Mucosa of gallbladder (tissue), 1 donor: ENCODE measurements around the gene GLIS1. TPM values are rescaled to one million over a fixed set of nuclear protein-coding genes. Genes with fewer than 3 reads are reported as not detected.

ENCODE experiments used
- DNase-seq: peaks from one replicate; pipeline ENCODE4 v3.0.0-alpha.2; 2020; ENCODE audit warnings: low spot score
- total RNA-seq: library from RNA; stranded (reverse); gene quantifications from one replicate; pipeline ENCODE4 v1.2.1, GENCODE V29; 2021
- donor health status: DM: no; HTN: no; CAD: no.

The GLIS1 gene
- total RNA-seq, 1 donor from 2014 or later, result 0.17 TPM

GRCh38 chr1:53511323-53511932 lies 227.5 kb downstream of the GLIS1 start:
- no peak for DNase-seq

GRCh38 chr1:53510215-53510614 lies 228.7 kb downstream of the GLIS1 start:
- no peak for DNase-seq

GRCh38 chr1:53509775-53510174 lies 229.2 kb downstream of the GLIS1 start:
- no peak for DNase-seq

GRCh38 chr1:53508991-53509666 lies 229.8 kb downstream of the GLIS1 start:
- DNase-seq, result no peak

DNA sequence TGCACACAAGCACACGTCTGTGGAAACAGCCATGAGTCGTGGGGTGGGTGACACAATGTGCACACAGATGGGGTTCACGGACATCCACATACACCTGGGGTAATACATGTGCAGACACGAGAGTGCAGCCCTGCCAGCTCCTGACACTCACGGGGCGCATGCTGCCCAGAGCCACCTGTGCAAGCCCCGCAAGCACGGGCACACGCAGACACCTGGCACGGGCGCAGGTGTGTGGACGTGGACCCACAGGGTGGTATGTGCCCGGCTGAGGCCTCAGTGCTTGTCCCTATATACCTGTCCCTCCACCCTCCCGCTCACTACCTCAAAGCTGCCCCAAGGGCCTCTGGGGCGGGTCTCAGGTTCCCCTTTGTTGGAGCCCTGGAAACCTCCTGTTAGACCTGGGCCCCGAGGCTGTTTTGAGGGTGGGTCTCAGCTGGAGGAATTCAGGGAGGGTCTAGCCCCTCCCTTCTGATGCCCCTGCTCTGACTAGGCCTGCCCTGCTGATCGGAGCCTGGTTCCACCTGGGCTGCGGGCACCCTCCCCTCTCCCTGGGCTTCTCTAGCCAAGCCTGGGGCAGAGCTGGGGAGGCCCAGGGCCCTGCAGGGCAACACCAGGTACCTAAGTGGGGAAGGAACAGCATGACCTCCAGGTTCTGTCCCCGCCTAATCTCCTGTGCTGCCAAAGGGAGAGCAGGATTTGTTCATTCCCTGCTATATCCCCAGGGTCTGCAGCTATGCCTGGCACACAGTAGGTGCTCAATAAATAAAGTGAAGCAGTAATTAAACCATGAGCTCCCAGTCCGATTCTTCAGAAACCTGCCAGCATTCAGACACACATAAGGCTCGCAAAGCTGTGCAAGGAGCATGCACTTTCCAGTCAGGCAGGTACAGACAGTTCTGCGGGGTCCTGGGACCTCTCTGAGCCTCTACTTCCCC lies 230.6 kb downstream of the GLIS1 start:
- no peak for DNase-seq

- no peak for DNase-seq
These were observed 231.7 kb downstream of the GLIS1 start for GRCh38 chr1:53507116-53507820.

DNA sequence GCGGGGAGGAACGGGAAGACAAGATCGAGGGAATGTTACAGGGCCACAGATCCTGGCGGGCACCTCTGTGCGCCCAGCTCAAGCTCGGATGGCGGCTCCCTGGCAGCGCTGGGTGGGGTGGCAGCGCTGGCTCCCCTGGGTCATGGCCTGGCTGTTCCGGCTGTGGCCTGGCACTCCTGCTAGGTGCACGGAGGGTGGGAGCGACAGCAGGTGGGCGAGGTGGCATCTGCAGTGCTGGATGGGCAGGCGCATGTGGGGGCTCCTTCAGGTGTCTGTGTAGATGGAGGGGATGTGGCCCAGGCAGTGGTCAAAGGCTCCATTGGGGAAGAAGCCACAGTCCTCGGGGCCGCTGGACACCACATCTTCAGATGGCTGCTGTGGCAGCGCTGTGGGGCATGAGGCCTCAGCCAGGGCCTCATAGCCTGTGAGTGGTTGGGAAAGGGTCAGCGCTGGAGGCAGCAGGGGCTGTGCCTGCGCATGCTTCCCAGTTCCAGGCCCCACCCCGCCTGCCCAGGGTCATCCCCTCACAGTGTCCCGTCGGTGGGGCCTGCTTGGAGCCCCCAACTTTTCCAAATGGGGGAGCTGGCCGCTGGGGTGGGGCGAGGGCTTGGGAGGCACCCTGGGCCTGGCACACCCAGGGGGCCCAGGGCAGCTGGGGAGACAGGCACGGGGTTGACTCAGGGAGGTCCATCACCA lies 232.5 kb downstream of the GLIS1 start:
- DNase-seq, result no peak

GRCh38 chr1:53505891-53506290 lies 233.1 kb downstream of the GLIS1 start:
- DNase-seq, result no peak

- no peak for DNase-seq
These were observed 233.6 kb downstream of the GLIS1 start for GRCh38 chr1:53505401-53505800.

GRCh38 chr1:53504901-53505300 lies 234.1 kb downstream of the GLIS1 start:
- no peak for DNase-seq

- no peak for DNase-seq
These were observed 235.3 kb downstream of the GLIS1 start for GRCh38 chr1:53503433-53504217.

DNA sequence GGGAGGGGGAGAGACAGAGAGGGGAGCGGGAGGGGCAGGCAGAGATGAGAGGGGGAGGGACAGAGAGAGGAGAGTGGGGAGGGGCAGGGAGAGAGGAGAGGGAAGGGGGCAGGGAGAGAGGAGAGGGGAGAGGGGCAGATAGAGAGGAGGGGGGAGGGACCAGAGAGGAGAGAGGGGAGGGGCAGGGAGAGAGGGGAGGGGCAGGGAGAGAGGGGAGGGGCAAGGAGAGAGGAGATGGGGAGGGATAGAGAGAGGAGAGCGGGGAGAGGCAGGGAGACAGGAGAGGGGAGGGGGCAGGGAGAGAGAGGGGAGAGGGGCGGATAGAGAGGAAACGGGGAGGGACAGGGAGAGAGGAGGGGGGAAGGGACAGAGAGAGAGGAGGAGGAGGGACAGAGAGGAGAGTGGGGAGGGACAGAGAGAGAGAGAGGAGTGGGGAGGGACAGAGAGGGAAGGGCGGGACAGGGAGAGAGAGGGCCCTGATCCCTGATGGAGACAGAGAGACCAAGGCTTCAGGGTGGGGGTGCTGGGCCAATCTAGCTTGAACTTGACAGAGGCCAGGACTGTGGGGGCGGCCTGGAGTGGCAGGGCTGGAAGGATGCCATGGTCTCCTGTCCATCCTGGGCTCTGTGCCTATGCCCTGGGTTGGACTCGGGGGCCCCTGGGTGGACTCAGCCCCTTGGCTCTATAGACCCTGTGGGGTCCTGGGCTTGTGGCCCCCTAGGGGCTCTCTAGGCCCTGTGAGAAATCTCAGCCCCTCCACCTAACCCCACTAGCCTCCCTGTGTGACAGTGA lies 236.1 kb downstream of the GLIS1 start:
- no peak for DNase-seq

GRCh38 chr1:53501065-53502005 lies 237.6 kb downstream of the GLIS1 start:
- DNase-seq, result no peak

DNA sequence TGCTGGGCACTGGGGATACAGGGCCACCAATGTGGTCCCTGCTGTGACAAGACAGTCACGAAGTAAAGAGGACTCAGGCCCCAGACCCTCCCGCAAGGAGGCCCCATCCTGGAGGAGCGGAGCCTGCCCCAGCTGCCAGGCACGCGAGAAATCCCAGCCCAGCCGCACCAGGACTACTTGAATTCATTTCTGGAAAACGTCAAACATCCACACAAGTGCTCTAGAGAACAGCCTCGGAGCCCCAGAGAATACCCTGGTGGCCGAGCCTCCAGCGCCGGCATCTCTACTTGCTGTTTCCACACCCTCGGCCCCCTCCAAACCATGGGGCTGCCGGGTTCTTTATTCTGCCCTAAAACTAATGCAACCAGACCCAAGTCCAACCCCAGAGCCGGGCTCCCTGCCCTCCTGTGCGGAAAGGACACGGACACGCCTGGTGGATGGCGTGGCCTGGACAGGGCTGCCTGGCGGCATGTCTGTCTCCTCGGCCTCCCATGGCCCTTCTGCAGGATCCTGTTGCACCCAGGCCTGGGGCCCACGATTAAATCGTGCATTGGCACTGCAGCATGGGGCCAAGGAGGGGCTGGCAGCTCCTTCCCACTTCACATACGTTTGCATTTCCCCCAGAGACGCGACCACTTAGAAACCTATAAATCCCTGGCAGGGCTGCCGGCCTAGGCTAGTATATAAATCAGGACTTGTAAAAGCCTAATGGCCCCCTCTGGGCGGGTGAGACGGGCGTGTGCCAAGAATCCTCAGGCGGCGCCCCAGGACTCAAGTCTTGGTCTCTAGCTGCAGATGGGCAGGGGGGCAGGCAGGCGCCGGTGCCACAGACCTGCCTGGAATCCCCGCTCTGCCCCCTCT lies 238.5 kb downstream of the GLIS1 start:
- DNase-seq, result no peak

- no peak for DNase-seq
These were observed 239.4 kb downstream of the GLIS1 start for GRCh38 chr1:53499257-53500203.

DNA sequence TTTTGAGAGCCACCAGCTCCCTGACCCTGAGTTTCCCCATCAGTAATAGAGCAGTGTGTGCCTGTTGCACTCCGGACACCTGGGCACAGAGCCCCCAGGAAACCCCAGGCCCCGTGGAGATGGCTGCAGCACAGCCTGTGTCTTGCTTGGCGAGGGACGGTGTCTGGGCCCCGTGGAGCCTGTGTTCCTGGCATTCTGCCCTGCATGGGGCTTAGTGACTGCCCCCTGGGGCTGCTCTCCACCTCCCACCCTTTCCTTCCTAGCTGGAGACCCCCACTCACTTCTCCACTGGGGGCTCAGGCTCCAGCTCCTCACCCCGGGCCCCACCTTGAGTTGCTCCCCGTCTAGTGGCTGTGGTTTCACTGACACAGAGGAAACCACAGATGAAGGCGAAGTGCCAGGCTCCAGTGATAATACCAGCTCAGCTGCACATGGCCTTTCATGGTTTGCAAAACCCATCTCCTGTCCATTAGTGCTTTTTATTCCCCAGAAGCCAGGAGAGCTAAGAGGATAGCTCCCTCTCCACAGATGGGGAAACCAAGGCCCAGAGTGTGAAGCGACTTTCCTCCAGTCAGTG lies 240.3 kb downstream of the GLIS1 start:
- no peak for DNase-seq
